GM18868 (cell line): ENCODE data around the gene ERCC3.
"Not testable (repeated sequence)": the region's sequence is repeated elsewhere in the genome, so short reads cannot be mapped to it uniquely, and the experiment has no call there.

Experiments used
- ATAC-seq: cut with Tn5 transposase; IDR thresholded peaks from one replicate; pipeline ENCODE4 v1.9.1; 2021; ENCODE audit warnings: mild to moderate bottlenecking, moderate library complexity; ENCODE audit not compliant: unreplicated experiment

ERCC3 gene

DNA sequence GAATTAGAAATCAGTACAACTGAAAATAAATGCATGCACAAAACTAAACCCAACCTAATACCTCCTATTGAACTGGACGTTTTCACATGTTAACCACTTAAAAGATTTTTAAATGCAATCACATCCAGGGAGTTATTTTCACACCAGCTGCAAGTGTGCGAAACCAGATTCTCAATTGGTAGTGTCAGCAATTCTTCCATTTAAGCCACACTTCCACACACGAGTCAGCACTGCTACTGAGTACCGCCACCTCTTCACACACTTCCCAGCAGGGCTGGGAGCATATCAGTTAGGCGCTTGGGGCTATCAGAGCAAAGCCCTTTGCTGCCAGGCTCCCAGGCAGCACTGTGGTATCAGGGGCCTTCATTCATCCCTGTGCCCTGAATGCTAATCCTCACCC is 14.2 kb downstream of the ERCC3 start:
- no peak for ATAC-seq

DNA sequence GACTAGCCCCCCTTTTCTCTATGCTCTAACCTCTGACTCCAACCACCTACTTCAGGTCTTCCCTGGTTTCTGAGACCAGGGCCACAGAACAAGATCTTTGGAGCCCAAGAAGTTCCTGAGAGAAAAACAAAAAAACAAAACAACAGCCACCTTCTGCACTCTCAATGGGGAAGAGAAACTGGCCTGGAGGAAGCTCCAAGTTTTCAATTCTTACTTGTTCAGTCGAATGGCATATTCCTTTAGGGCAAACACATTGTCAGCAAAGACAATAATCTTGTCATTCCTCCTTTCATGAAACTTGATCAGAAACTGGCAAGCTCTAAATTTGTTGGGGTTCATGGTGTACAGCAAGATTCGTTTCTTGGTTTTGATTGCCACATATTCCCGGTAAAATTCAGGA is 15.0 kb downstream of the ERCC3 start:
- ATAC-seq = no peak

DNA sequence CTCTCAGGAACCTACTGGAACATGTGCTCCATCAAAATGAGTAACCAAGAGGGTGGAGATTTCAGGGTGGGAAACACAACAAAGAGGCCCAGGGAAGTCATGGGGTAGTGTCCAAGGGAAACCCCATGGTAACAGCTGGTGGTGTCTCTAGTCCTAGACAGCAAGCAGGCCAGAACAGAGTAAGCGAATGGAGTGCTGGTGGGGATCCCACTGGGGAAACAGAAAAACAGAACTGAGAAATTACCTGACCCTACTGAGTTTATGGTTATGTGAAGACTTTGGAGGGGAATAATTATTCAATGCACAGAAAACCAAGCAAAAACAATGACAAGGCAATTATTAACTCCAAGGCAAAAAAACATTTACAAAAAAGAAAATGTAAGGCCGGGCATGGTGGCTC is 16.9 kb downstream of the ERCC3 start:
- ATAC-seq = peak; percentile 95

DNA sequence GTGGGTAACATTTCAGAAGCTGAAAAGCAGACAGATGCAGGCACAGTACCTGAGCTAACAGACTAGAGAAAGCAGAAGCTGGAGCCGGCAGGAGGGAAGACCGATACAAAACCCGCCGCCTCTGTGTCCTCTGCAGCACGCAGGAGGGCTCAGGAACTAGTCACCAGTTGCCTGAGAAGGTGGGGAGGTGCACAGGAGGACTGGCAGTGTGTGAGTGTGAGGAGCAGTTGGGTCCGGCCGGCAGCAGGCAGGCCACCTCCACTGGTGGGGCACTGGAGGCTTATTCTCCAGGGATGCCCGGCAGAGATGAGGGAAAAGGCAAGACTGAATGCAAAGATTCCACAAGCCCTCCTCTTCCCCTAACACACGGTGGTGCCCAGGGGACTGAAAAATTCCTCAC is 18.2 kb downstream of the ERCC3 start:
- no peak for ATAC-seq

DNA sequence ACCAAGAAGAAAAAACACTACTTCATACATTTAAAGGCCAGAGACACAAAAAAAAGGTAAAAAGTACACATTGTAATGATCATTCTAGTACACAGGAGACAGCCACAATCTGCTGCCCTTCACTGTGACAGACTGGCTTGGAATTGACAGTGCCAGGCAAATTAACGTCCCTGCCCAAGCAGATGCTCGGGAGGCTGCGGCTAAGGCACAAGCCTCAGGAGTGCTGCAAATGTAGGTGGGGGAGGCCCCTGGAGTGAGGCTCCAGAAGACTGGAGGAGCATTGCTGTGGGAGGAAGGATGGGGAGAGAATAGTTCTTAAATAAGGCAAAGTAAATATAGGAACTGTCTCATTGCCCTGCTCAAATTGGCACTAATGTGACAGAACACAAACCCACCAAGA is 18.6 kb downstream of the ERCC3 start:
- ATAC-seq = no peak

DNA sequence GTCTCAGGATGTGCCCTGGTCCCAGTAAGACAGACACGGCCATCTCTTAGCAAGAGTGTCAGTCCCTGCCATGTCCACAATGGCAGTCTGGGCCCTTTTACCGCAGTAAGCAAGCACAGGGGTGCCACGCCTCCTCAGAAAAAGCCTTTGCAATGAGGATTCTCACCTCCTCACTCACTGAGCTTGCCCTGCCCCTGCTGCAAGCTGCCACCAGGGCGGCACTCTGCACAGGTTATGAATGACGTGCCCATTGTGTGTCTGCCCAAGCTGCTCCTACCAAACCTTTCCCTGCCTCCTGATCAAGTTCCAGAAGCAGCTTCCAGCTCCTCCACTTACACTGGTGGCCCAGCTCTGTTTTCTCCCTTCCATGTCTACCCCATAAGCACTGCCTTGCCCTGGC is 23.3 kb downstream of the ERCC3 start:
- no peak for ATAC-seq

DNA sequence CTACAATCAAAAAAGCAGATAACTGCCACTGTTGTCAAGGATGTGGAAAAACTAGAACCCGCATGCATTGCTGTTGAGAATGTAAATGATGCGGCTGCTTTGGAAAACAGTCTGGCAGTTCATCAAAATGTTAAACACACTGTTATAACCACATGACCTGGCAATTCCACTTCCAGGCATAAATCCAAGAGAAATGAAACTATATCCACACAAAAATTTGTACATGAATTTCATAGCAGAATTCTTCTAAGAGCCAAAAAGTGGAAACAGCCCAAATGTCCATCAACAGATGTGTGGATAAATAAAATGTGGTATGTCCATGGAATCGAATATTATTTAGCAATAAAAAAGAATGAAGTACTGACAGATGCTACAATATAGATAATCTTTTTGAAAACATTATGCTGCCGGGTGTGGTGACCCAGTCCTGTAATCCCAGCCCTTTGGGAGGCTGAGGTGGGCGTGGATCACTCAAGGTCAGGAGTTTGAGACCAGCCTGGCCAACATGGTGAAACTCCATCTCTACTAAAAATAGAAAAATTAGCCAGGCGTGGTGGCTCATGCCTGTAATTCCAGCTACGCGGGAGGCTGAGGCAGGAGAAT is 32.0 kb downstream of the ERCC3 start:
- no peak for ATAC-seq

DNA sequence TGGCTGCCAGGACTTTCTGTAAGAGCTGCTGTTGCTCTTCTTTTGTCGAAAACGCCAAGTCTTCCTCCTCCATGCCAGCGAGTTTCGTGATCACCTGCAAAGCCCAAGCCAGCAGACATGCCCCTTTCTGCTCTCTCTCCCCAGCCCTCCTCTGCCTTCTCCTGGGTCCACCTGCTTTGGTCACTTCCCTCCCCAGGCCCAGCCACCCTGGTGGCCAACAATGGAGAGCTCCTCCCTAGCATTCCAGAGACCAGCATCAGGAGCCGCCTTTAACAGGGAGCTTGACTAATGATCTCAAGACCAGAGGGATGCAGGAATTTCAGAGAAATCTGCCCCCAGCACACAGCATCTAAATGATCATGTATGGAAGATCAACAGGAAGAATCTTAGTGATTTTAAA is 34.6 kb downstream of the ERCC3 start:
- no peak for ATAC-seq

DNA sequence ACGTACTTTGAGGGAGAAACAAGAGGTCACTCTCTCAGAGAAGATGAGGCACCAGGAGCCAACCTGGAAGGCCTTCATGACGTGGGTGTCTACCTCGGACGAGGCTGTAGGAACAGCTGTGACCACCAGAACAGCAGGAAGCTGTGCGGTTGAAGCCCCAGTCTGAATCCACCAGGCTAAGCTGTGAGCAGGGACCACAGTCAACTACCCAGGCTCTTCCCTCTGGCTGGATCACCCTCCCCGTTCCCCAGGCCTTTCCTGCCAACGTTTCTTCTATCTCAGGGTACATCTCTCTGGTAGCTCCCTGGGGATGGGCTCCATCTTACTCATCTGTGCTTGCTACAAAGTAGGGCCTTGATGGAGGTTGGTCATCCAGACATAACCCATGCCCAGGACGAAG is 37.1 kb downstream of the ERCC3 start:
- ATAC-seq = no peak

DNA sequence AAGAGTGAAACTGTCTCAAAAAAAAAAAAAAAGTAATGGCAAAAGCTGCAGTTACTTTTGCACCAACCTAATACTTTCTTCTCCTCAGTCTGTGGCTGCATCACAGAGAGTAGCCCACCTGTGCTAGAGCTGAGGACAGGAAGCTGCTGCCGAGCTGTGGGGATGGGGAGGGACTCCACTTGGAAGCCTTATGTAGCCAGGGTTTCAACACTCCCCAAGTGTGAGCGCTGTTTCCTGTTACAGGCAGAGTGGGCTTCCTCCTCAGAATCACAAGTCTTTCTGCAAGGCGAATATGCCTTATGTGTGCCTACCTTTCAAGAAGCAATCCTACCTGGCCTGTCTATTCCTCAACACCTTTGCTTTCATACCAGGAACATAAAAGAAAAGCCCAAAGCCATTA is 37.6 kb downstream of the ERCC3 start:
- no peak for ATAC-seq

DNA sequence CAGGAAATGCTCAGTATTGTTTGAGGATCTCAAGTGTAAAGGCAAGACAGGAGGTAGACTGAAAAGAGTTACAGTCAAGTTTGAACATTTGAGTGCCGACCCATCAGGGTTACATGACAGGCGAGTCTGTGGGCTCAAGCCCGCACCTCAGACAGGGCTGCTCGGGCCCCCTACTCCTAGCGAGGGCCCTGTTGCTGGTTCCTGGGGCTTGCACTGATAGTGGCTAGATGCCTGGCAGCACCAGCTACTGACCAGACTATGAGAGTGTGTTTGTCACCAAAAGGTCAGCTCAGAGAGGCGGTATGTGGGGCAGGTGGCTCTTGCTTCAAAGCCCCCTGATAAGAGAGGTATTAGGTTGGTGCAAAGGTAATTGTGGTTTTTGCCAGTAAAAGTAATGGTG is 38.2 kb downstream of the ERCC3 start:
- no peak for ATAC-seq

DNA sequence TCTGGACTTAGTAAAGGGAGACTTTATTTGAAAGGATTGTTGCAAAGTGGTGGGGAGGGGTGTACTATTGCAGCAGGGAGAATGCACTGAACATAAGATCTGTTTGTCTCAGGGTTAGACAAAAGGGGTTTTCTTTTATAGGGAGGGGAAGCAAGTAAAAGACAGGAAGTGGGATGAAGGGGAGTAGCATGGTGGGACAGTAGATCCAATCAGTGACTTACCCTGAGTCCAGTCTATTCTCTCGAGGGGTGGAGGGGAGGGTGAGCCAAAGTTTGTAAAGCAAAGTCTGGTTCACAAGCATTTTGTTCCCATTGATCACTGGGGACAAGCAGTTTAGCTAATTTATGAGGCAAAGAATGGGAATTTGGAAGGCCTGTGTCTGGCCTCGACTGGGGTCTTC is 38.8 kb downstream of the ERCC3 start:
- no peak for ATAC-seq

DNA sequence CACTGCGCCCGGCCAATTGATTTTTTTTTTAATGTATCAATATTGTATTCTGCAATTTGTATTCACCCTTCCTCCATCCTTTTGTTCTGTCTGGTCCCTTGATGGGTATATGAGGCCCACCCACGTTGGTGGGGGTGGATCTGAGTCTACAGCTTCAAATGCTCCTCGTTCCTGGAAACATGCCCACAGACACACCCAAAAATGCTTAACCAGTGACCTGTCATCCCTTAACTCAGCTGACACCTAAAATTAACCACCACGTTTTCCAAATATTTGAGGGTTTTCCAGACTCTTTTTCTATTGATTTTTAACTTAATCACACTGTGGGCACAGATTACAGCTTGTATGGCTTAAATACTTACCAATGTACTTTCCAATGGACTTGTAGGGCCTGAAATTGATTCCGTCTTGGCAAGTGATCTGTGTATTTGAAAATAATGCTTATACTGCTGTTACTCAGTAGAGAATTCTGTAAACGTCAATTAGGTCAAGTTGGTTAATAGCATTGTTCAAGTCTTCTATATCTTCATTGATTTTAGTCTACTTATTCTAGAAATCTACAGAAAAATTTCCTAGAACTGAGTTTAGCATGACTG is 39.5 kb downstream of the ERCC3 start:
- ATAC-seq = no peak

DNA sequence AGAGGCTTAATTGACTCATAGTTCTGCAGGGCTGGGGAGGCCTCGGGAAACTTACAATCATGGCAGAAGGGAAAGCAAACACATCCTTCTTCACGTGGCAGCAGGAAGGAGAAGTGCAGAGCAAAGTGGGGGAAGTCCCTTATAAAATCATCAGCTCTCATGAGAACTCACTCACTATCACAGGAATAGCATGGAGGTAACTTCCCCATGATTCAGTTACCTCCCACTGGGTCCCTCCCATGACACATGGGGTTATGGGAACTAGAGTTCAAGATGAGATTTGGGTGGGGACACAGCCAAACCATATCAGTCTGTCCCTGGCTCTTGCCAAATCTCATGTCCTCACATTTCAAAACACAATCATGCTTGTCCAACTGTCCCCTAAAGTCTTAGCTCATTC is 52.8 kb downstream of the ERCC3 start:
- not testable (repeated sequence) for ATAC-seq

DNA sequence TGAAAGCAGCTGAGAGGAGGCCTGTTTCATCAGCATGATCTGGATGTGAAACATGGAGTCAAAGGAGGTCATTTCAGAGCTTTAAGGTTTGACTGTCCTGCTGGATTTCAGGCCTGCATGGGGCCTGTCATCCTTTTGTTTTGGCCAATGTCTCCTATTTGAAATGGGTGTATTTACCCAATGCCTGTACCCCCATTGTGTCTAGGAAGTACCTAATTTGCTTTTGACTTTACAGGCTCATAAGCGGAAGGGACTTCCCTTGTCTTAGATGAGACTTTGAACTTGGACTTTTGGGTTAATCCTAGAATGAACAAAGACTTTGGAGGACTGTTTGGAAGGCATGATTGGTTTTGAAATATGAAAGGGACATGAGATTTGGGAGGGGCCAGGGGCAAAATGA is 54.5 kb downstream of the ERCC3 start:
- no peak for ATAC-seq

DNA sequence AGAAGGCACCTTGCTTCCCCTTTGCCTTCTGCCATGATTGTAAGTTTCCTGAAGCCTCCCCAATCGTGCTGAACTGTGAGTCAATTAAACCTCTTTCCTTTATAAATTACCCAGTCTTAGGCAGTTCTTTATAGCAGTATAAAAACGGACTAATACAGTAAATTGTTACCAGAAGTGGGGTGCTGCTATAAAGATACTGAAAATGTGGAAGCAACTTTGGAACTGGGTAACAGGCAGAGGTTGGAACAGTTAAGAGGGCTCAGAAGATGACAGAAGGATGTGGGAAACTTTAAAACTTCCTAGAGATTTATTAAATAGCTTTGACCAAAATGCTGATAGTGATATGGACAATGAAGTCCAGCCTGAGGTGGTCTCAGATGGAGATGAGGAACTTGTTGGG is 56.2 kb downstream of the ERCC3 start:
- not testable (repeated sequence) for ATAC-seq

DNA sequence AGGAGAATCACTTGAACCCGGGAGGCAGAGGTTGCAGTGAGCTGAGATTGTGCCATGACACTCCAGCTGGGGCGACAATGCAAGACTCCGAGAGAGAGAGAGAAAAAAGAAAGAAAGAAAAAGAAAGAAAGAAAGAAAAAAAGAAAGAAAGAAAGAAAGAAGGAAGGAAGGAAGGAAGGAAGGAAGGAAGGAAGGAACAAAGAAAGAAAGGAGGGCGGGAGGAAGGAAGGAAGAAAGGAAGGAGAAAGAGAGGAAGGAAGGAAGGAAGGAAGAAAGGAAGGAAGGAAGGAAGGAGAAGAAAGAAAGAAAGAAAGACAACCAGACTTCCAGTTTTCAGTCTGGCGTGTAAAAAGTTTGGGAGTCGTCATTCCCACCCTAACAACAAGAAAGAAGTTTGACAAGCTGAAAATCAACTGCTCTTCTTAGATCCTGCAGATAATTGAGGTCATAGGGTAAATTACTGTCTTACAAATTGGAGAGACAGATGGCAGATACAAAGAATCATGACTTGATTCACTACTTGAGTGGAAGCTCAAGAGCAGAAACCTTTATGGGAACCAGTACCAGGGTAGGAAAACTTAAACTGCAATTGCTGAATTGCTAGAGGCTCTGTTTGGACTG is 58.8 kb downstream of the ERCC3 start:
- ATAC-seq = no peak

DNA sequence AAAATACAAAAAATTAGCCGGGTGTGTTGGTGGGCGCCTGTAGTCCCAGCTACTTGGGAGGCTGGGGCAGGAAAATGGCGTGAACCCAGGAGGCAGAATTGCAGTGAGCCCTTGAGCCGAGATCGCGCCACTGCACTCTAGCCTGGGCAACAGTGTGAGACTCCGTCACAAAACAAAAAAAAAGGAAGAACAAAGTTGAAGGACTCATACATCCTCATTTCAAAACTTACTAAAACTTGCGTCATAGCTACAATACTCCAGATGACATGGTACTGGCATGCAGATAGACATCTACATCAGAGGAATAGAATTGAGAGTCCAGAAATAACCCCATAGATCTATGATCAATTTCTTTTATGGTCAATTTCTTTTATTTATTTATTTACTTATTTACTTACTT is 60.2 kb downstream of the ERCC3 start:
- ATAC-seq = no peak

DNA sequence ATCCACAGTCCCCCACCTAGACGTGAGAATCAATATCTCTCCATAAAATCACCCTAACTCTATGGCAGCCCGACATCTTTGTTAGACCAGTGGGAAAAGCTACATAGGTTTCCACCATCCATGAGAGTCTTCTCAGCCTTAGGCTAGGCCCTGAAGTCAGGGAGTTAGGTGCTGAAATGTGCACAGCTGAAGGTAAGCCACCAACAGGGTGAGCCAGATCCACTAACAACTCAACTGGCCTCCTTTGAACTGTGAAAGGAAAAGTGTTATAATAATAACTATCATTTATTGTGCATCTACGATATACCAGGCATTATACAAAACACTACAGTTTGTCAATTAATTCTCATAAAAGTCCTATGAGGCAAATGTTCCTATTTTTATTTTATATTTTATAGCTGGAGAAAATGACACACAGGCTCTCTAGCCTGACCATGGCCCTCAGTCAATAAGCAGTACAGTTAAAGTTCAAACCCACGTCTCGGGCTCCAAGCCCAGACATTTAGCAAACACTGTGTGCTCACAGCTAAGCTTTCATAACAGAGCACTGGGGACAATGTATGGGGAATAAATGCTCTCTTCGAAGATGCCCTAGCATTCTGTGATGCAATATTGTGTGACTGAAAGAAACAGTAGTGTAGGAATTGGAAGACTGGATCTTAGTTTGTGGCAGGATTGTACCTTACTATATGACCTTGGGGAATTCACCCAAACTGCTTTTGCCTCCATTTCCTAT is 62.6 kb downstream of the ERCC3 start:
- no peak for ATAC-seq

DNA sequence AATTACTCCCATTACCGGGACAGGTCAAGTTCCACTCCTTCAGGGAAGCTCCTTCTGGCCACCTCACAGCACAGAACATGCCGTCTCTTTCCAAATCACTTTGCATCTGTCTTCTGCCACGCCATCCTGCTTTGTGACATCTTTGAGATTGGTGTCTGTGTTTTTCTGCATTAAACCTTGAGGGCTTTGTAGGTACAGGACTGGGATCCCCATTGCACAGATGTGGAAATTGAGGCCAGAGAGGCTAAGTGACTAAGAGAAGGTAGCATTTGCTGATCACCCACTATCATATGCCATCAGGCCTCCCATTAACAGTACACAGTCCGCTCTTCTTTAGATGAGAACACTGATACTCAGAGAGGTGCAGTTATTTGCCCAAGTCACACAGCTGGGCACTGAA is 64.4 kb downstream of the ERCC3 start:
- no peak for ATAC-seq

DNA sequence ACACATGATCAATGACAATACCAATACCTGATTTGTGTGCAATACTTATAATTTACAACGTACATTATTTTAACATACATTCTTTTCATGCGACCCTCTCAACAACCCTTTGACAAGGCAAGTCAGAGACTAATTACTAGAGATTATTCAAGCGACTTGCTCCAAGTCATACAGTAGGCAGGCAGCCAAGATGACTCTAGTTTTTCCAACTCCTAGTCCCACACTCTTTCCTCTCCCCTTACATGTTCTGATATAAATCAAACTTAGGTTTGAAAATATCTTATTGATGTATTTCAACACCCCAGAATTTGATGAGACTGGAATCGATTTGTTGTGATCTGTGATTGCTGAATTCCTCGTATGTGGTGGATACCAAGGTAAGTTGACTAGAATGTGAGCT is 65.8 kb downstream of the ERCC3 start:
- ATAC-seq = no peak

DNA sequence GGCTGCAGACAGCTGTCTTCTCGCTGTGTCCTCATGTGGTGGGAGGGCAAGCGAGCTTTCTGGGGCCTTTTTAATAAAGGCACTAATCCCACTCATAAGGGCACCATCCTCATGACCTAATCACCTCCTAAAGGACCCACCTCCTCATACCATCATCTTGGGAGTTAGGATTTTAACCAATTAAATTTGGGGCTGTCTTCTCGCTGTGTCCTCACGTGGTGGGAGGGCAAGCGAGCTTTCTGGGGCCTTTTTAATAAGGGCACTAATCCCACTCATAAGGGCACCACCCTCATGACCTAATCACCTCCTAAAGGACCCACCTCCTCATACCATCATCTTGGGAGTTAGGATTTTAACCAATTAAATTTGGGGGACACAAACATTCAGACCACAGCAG is 66.7 kb downstream of the ERCC3 start:
- ATAC-seq = not testable (repeated sequence)
